Omental fat pad (tissue), 4 donors: ENCODE results near the gene COPS8. TPM values are rescaled to one million over a fixed set of nuclear protein-coding genes. Genes with fewer than 3 reads are reported as not detected.

ENCODE experiments used
- ATAC-seq: fragments of 150-250 bp; one replicate; pipeline ENCODE4 v1.9.1; 2016; ENCODE audit warnings: mild to moderate bottlenecking, moderate library complexity; ENCODE audit not compliant: low FRiP score
- DNase-seq: peaks from one replicate; pipeline ENCODE4 v3.0.0-alpha.2; 2019; ENCODE audit warnings: low spot score
- CTCF ChIP-seq, 3 donors: fragments of 450-650 bp; IDR thresholded peaks; one replicate each; pipeline ENCODE4 v1.5.1; 2016 to 2017; ENCODE audit warnings: antibody characterized with exemption in 3 of 3, mild to moderate bottlenecking in 3 of 3, moderate library complexity in 2 of 3
- total RNA-seq, 4 donors: library from RNA; depleted of rRNA; stranded (reverse); fragments of >200 nt; gene quantifications; one replicate each; pipeline ENCODE4 v1.1.0, GENCODE V29; 2016

COPS8 gene
- total RNA-seq, 4 donors from 2014 or later, result 76.4 to 105 (median 90.5) TPM

GRCh38 chr2:237115870-237116269 is 30.2 kb downstream of the COPS8 start:
- ATAC-seq, result no peak
- DNase-seq, result no peak
- TF ChIP-seq CTCF (IDR thresholded peaks at IDR 0.05), result no peak

DNA sequence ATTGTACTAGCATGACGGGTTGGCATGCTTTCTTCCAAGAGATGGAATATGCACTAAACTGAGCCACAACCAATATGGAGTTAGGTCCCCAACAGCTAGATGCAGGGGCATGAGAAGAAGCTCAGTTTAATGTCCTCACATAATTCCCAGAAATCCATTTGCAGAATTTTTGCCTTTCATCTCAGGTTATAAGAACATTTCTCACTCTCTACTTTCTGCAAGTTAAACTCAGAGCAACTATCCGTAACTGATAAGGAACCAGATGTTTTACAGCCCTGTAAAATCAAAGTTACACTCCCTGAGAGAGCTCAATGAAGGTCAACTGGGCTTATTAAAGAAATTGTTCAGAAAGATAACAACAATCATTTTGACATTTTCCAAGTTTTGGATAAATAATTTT is 30.7 kb downstream of the COPS8 start:
- ATAC-seq (no peak), DNase-seq (no peak)
- no peak for TF ChIP-seq CTCF (IDR thresholded peaks at IDR 0.05)

GRCh38 chr2:237118025-237118424 is 32.3 kb downstream of the COPS8 start:
- no peak for TF ChIP-seq CTCF (IDR thresholded peaks at IDR 0.05)
- DNase-seq, result no peak
- ATAC-seq, result peak; percentile 73

DNA sequence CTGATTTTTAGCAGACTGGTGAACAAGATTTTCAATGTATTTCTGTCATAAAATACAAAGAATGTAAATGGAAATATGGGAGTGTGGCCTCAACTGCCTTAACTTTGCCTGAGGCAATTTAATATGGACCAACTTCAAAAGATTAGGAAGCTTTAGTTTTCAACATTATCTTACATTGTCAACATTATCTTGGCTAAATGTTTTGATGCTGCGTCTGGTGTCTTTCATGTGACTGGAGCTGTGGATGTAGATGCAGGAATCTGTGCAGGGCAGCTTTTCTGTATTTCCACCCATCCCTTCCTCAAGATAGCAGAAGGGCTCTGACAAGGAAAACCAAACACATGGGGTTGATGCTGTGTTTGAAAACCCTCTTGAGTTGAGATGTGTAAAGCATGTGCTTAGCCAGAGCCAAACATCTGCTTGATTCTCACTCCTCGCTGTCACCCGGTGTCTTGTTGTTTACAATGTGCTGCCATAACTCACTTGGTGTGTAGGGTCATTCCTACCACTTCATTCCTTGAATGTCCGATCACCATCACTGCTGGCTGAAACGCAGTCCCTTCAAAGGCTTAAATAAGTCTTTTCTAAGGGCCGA is 33.0 kb downstream of the COPS8 start:
- ATAC-seq, result no peak
- TF ChIP-seq CTCF (IDR thresholded peaks at IDR 0.05), result no peak
- no peak for DNase-seq

- no peak for DNase-seq
- TF ChIP-seq CTCF (IDR thresholded peaks at IDR 0.05), result no peak
- ATAC-seq, result no peak
These were observed 35.2 kb downstream of the COPS8 start for GRCh38 chr2:237120916-237121315.

DNA sequence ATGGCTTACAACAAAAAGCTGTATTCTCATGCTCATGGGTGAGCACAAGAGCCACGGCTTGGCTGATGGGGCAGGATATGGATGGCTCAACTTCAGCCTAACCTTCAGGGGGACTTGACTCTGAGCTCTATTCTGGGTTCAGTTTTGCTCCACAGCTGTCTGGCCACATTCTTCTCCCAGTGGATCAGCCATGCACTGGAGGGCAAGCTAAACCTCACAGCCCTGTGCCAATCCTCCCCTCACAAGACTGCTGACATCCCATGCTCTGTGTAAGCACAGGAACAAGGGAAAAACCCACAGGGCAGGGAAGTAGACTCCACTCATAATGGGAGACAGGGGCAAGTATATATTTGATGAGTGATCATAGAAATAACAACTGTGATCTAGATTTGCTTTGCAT is 35.6 kb downstream of the COPS8 start:
- ATAC-seq, result no peak
- TF ChIP-seq CTCF (IDR thresholded peaks at IDR 0.05), result no peak
- DNase-seq, result no peak

DNA sequence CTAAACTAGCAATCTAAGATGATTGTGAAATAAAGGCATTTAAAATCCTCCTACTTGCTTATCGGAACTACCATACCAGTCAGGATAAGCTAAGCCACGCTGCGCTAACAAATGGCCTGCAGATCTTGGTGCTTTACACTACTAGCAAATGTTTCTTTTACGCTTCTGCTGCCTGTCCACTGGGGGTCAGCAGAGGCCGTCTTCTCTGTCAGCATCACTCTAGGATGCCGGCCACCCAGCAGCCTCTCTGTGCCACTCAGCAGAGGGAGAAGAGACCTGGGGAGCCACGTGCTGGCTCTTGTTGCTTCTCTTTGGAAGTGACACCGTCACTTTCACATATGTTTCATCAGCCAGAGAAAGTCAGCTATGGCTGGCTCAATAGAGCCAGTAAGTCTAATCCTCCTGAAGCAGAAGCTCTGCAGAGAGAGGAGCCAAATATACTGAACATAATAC is 36.6 kb downstream of the COPS8 start:
- ATAC-seq (peak; percentile 38), DNase-seq (no peak)
- peak in 1 of 3 donors; percentile 66 for TF ChIP-seq CTCF (IDR thresholded peaks at IDR 0.05)
